ENCODE measurements around the gene CTTNBP2NL.
A peak's percentile ranks its signal among the peaks of the same experiment; 100 is the strongest.
"Not testable (repeated sequence)": the region's sequence is repeated elsewhere in the genome, so short reads cannot be mapped to it uniquely, and the experiment has no call there.

The CTTNBP2NL gene

GRCh38 chr1:112386731-112387346, 9.2 kb upstream of the CTTNBP2NL start:
- no peak for DNase-seq

DNA sequence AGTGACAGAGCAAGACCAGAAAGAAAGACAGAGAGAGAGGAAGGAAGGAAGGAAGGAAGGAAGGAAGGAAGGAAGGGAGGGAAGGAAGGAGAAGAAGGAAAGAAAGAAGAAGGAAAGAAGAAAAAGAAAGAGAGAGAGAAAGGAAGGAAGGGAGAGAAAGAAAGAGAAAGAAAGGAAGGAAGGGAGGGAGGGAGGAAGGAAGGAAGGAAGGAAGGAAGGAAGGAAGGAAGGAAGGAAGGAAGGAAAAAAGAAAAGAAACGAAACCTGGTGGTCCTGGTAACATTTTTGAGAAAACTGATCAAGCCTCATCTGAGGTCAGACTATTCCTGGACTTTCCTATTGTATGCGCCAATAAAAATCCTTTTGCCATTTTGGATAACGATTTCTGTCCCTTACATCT, 8.2 kb upstream of the CTTNBP2NL start:
- no peak for DNase-seq

DNA sequence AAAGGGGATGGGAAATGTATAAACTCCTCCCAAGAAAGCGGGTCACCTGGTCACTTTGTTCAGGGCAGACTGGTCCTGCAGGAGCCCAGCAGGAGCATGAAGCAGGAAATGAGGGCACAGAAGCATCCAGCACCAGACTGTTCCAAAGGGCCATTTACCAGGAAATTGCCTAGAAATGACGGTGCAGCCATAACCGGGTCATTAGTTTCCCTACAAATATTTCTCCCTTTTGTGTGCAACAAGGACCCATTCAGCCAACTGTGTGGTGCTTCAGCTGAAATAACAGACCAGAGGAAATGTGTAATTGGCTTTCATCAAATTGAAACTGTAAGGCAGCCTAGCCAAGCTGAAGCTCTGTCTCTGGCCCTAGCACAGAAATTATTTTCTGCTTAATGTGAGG, 7.6 kb upstream of the CTTNBP2NL start:
- DNase-seq: no peak

DNA sequence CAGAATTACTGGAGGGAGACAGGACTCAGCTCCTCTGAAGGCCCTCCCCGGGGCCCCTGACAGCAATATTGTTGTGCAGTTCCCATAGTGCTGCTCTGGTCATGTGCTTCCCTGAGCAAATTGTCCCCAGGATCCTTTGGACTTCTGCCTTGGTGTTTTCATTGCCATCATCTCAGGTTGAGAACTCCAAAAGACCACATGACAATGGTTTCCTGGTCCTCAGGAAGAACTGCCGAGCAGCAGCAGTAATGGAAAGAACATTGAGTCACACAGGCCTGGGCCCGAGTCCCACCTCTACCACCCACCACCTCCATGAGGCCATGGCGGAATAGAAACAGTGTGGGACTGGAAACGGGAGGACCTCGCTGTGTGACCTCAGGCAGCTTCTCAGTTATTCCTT, 6.3 kb upstream of the CTTNBP2NL start:
- no peak for DNase-seq

GRCh38 chr1:112390335-112390734, 5.7 kb upstream of the CTTNBP2NL start:
- DNase-seq: not testable (repeated sequence)

DNA sequence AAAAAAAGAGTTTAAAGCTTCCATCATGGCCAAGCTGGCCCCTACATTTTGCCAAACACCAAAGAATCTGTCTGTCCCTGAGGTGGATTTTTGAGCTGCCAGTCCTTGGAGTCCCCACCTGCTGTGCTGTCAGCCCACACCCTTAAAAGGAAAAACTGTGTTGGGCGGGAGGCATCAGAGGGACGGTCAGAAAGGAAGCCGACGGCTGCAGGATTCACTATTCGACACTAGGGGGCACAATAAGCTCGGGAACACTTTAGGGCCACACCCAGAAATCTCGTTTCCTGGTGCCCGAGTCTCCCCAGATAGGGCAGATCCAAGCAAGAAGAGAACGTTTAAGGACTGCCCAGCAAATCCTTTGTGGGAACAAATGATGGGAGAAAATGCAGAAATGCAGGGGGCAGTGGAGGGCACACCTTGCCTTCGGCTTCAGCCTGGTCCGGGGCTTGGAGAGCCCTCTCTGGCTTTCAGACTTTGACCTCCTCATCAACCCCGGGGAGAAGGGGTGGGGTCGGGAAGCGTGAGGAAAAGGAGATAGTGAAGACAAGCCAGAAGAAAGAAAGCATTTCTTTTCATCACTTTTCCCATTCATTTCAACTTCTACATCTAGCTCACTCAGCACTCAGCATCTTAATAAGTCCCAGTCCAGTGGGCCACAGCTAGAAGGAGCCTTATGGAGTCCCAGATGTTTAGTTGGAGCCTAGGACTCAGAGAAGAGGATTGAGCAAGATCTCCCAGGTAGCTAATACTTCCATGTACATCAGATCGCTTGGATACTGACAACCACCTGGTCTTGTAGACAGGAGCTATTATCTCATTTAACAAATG, 5.0 kb upstream of the CTTNBP2NL start:
- peak; percentile 88 for DNase-seq

GRCh38 chr1:112391603-112391940, 4.4 kb upstream of the CTTNBP2NL start:
- no peak for DNase-seq

- no peak for DNase-seq
These were observed 2.4 kb upstream of the CTTNBP2NL start for GRCh38 chr1:112393631-112393974.

- no peak for DNase-seq
These were observed 1.3 kb upstream of the CTTNBP2NL start for GRCh38 chr1:112394743-112395062.

GRCh38 chr1:112395256-112395820, 676 bp upstream of the CTTNBP2NL start:
- no peak for DNase-seq

GRCh38 chr1:112396653-112397471, 848 bp downstream of the CTTNBP2NL start:
- DNase-seq: no peak

GRCh38 chr1:112397841-112398240, 1.8 kb downstream of the CTTNBP2NL start:
- no peak for DNase-seq

GRCh38 chr1:112399456-112399855, 3.4 kb downstream of the CTTNBP2NL start:
- no peak for DNase-seq

GRCh38 chr1:112400706-112401105, 4.7 kb downstream of the CTTNBP2NL start:
- DNase-seq: not testable (repeated sequence)

DNA sequence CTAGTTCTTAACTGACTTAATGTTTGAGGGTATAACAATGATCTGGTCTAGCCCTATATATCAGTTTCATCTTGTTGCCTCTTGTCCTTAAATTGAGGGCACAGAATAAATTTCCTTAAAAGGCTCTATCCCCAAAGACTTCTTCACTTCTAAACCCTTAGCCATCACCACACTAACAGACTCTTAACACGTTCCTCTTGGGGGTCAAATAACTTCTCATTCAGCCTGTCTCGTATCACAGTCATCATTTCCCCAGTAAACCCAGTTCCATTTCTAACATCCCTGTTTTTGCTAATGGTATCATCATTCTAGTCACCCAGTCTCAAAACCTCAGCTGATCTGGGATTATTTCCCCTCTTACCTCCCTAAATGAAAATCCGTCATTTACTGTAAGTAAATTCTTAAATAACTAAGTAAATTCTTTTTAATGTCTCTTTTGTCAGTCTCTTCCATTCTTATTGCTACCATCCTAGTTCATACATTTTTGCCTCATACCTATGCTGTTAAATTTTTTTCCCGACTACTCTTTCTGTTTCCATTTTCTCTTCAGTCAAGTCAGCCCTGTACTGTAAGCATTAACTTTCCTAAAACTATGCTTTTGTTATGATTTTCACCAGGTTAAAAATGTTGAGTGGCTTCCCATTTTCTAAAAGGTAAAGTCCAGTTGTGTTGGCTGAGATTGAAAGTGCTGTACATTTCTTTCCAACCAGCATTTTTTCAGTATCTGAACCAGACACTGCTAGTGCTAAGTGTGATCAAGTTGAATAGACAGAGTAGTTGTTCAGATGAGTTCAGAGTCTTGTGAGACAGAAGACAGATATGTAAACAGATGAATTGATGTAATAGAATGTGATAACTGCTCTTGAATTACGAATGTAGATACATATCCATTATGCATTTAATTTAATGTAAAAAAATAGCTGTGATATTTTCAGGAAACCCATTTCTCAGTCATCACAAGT, 6.9 kb downstream of the CTTNBP2NL start:
- DNase-seq: no peak

GRCh38 chr1:112406771-112407170, 10.8 kb downstream of the CTTNBP2NL start:
- no peak for DNase-seq

GRCh38 chr1:112409414-112409813, 13.4 kb downstream of the CTTNBP2NL start:
- DNase-seq: no peak

DNA sequence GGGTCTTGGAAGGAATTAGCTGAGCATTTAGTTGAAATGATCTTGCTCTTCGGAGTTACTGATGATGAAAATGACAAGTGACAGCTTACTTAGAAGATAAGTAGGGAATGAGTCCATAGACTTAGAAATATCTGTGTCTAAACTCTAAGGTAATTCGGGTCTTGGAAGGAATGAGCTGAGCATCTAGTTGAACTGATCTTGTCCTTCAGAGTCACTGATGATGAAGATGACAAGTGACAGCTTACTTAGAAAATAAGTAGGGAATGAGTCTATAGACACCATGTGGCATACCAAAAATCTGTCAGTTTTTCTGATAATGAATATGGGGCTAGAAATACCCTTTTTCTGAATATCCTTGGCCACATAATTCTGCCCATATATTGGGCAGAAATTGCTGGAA, 14.7 kb downstream of the CTTNBP2NL start:
- no peak for DNase-seq

DNA sequence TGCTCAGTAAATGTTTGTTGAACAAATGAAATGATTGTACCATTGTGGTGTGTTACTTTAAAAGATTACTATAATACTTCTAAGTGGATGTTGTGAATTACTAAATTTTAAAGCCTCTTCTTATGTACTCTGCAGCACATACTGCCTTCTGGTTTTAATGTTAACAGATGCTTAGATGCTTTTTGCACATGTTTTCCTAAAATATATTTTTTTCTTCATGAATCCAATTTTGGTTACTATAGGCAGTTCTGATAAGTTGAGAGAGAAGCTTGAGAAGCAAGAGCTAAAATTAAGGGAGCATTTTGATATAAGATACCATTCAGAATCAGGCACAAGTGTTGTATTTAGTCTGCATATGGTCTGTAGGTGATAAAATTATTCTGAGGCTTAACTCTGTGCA, 21.3 kb downstream of the CTTNBP2NL start:
- DNase-seq: no peak

DNA sequence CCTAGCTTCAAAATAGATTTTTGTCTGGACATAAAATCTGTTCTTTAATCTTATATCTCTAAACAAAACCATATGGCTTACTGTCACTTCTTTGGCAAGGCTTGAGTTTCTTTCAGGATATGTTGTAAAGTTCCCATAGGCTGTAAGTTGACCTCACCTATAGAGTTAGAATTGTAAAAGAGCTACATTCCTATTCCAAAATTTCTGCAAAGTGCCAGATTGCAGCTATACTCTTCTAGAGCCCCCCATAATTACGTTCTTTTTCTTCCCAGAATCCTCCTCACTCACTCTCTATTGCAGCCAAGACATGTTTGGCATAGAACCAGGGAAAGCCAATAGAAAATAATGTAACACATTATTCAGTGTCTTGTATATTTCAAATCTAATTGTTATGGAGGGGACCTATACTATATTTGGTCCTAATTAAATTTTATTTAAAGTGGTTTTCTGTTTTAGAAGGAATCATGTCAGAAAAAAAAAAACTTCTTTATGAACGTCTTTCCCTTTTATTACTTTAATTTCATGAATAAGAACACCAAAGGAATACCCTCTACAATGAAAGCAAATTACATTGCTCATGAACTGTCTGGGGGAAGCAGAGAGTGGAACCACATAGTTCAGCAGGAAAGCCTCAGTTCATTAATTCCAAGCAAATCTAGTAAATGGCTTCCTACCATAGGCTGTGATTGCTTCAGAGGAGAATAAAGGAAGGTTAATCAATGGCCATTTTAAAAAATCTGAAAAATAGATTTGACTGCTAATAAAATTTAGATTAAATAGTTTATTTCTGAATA, 22.3 kb downstream of the CTTNBP2NL start:
- DNase-seq: no peak

GRCh38 chr1:112423207-112423606, 27.2 kb downstream of the CTTNBP2NL start:
- DNase-seq: no peak

DNA sequence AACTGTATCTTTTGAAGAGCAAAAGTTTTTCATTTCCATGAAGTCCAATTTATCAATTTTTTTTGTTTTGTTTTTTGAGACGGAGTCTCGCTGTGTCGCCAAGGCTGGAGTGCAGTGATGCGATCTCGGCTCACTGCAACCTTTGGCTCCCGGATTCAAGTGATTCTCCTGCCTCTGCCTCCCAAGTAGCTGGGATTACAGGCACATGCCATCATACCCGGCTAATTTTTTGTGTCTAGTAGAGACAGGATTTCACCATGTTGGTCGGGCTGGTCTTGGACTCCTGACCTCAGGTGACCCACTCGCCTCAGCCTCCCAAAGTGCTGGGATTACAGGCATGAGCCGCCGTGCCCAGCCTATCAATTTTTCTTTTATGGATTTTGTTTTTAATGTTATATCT, 27.7 kb downstream of the CTTNBP2NL start:
- not testable (repeated sequence) for DNase-seq
